Endometrium (tissue), 2 donors: ENCODE measurements around the gene ROCK2.

Experiments
- FAIRE-seq: peaks from 2 replicates; lab custom pipeline; 2012; peaks lifted over from hg19 to GRCh38; lab: Jason Lieb, UNC
- donor health status: control.
- donor health status: control.

ROCK2 gene

GRCh38 chr2:11309706-11310105 lies 34.7 kb downstream of the ROCK2 start:
- FAIRE-seq, result no peak

- no peak for FAIRE-seq
Observed at GRCh38 chr2:11307764-11308415, 36.5 kb downstream of the ROCK2 start.

DNA sequence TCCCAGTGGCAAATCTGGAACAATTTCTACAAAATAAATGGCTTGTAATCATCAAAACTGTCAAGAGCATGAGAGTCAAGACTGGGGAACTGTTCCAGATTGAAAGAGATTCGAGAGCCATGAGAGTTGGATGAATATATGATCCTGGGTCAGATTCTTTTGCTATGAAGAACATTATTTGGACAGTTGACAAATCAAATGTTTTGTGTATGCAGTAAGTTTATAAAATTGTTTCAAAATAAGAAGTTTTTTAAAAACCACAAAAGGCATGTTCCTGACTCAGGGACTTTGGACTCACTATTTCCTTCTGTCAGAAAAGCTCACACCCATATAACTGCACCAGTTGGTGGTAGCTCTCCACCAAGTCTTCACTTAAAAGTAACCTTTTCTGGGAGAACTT lies 38.5 kb downstream of the ROCK2 start:
- FAIRE-seq, result no peak

GRCh38 chr2:11305338-11305737 lies 39.1 kb downstream of the ROCK2 start:
- FAIRE-seq, result no peak

- FAIRE-seq, result no peak
Observed at GRCh38 chr2:11304476-11304875, 40.0 kb downstream of the ROCK2 start.

DNA sequence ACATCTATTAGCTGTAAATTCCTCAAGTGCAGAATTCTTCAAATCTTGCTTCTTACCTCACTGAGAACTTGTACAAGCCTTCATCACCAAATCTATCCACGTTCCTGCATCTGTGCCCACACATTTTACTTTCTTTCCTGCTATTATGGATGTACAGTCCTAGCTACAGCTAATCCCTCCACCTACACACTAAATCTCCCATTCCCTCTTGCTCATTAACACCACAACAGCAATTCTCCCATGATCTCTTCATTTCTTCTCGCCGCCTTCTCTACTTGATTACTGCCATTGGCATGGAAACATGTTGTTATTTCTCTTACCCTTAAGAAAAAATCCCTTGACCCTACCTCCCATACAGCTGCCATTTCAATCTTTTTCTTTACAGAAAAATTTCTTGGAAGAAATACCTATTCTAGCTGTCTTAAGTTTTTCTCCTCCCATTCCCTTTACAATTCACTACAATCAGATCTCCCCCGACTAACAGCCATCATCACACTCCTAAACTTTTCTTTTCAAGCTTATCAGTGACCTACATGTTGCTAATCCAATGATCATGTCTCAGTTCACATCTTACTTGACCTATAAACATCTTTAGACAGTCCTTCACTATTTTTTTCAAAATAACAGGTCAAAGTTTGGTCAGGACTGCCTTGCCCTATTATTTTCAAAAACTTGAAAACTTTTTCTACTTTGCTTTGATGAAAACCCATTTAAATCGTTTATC lies 41.0 kb downstream of the ROCK2 start:
- no peak for FAIRE-seq

DNA sequence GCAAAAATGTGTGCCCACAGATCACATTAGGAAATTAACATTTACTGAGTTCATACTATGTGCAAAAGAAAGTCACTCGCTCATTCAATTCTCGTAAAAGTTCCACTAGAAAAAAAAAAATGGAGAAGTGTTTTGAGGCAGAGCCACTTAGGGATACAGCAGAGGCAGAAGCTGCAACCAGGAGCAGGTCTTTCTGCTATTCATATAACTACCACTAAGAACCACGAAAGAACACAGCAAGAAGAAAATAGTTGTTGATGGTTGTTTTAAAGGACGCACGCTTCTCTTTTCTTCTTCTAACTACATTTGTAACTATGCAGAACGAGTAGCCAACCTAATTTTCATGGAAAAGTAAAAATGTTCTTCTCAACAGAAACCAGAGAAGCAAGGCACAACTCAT lies 45.0 kb downstream of the ROCK2 start:
- FAIRE-seq, result no peak

DNA sequence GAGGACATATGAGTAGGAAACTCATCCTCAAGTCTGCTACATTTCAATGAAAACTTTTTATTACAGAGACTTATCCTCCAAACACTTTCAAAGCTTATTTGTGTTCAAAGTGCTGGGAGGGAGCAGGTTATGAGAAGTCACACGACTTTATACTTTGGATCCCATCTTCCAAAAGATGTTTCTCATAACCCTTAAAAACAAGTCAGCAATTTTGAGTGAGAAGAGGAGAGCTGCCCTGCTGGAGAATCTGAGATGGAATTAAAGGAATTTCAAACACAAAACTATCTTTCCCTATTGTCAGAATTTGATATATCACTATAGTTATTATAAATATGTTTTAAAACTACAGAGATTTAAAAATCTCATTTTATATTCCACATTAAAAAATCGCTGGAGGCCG lies 45.8 kb downstream of the ROCK2 start:
- FAIRE-seq, result peak; percentile 94

DNA sequence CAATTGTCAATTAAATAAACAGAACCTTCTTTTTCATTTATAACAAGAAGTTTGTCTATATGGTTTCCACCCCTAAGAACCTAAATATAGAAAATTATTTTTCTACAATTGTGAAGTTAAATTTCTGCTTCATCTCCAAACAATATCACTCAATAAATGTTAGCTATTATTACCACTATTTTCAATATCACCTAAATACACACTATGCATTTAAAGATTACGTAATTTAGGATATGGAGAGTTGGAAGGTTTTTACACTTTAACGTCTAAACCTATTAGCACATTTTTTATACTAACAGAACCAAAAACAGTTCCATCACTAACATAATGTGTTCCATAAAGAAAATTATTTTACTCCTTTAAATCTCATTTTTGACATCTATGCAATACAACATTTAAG lies 48.0 kb downstream of the ROCK2 start:
- peak; percentile 59 for FAIRE-seq

- FAIRE-seq, result peak; percentile 85
Observed at GRCh38 chr2:11292464-11293255, 51.8 kb downstream of the ROCK2 start.

DNA sequence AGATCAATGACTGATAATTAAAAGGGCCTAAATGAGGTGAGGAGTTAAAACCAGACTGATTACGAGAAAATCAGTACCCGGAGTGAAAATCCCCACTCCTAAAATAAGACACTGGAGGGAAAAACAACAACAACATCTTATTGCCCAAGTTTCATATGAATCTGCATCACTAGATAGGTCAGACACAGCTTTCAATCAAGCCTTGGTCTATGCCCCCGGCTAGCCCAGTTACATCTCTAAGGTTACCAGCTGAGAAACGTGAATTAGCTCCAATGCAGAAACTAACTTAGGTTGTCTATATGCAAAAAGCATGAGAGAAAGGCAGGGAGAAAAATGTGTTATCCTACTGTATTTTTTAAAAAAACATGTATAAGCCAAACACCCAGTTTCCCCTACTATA lies 53.7 kb downstream of the ROCK2 start:
- FAIRE-seq, result no peak

DNA sequence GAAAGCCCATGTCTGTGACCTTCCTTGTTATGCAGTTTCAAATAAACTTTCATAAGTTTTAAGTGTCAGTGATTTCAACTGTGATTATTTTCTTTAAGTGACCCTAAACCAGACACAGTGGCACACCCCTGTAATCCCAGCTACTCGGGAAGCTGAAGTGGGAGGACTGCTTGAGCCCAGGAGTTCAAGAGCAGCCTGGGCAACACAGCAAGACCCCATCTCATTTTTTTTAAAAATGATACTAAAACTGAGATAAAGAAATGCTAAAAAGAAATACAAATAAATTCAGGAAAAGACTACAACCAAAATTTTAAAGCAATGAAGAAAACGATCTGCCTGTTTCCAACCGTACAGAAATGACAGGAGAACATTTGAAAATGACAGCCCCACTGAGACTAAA lies 54.2 kb downstream of the ROCK2 start:
- no peak for FAIRE-seq

DNA sequence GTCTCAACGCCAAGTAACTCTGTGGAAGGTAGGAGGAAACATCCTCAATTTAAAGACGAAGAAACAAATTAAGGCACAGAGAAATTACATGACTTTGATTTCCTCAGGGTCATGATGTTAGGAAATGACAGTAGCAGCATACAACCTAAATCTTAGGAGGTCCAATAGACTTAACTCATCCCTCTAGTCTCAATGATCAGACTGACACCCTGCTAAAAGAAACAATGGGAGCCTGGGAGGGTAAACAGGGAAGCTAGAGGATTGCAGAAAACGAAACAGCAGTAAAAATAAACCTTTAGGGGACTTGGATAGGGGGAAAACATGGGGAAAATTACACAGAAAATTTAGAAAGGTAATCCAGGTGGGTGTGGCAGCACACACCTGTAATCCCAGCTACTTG lies 56.0 kb downstream of the ROCK2 start:
- no peak for FAIRE-seq

DNA sequence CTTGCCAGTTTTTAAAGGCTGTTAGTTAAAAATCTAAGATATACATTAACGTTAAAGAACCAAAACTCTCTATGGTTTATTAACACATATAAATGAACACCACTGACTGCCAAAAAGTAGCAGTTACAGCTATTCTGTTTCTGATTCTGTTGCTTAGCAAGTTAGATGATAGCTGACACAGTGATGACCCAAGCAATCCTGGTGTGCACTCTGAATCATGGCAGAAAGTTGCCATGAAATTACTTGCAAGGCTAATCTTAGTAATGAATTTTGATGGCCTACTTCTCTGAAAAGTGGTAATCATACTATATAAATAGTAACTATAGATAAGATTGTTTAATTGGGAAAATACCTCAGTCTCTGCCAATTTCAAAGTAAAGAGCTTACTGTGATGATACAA lies 57.7 kb downstream of the ROCK2 start:
- no peak for FAIRE-seq

GRCh38 chr2:11286323-11286722 lies 58.1 kb downstream of the ROCK2 start:
- FAIRE-seq, result no peak

DNA sequence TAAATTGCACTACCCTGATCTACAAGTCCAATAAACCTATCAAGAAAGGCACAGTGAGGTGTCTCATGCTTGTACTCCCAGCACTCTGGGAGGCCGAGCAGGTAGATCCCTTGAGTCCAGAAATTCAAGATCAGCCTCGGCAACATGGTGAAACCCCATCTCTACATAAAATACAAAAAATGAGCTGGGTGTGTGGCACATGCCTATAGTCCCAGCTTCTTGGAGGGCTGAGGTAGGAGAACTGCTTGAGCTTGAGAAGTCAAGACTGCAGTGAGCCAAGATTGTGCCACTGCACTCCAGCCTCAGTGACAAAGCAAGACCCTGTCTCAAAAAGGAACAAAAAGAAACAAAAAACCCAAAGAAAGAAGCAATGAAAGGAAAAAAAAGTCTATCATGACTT lies 58.9 kb downstream of the ROCK2 start:
- FAIRE-seq, result no peak

DNA sequence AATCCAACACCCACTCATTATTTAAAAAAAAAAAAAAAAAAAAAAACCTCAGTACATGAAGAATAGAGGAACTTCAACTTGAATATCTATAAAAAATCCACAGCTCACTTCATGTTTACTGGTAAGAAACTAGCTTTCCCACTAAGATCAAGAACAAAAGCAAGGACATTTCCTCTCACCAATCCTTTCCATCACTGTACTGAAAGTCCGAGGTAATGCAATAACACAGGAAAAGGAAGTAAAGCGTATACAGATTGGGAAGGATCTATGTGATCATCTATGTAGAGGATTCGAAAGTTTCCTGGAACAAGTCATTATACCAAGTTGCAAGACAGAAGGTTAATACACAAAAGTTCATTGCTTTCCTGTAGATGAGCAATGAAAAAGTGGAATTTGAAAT lies 63.2 kb downstream of the ROCK2 start:
- FAIRE-seq, result no peak

DNA sequence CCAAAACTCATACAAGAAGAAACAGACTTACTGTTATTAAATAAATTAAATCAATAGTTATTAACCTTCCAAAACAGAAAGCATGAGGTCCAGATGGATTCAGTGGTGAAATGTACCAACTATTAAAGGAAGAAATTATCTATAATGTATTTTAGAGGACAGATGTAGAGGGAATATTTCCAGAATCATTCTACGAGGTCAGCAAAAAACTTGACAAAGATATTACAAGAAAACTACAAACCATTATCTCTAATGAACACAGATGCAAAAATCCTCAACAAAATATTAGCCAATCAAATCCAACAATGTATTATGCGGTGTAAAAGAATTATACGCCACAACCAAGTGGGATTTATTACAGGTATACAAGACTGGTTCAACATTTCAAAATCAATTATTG lies 63.7 kb downstream of the ROCK2 start:
- no peak for FAIRE-seq

GRCh38 chr2:11279398-11279797 lies 65.0 kb downstream of the ROCK2 start:
- FAIRE-seq, result no peak

DNA sequence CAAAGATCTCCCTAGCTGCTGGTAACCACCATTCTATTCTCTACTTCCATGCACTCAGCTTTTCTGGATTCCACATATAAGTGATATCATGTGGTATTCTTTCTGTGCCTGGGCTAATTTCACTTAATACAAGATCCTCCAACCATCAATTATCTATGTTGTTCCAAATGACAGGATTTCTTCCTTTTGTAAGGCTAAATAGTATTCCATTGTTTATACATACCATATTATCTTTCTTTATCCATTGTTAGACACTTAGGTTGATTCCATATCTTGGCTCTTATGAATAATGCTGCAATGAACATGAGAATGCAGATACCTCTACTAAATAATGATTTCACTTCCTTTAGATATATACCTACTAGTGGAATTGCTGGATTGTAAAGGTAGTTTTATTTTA lies 66.2 kb downstream of the ROCK2 start:
- no peak for FAIRE-seq

GRCh38 chr2:11275910-11276309 lies 68.5 kb downstream of the ROCK2 start:
- no peak for FAIRE-seq

- FAIRE-seq, result no peak
Observed at GRCh38 chr2:11270891-11271290, 73.5 kb downstream of the ROCK2 start.

- FAIRE-seq, result no peak
Observed at GRCh38 chr2:11267931-11268330, 76.5 kb downstream of the ROCK2 start.
